Measurements from ENCODE around the gene EPHX1. TPM values are rescaled to one million over a fixed set of nuclear protein-coding genes. Genes with fewer than 3 reads are reported as not detected.
A peak's percentile ranks its signal among the peaks of the same experiment; 100 is the strongest.

Gene EPHX1
- total RNA-seq, 1 donor from 2014 or later = 41.5 TPM

GRCh38 chr1:225849925-225850324 is 40.0 kb downstream of the EPHX1 start:
- Mint-ChIP-seq H3K9me3 (ENCODE audit: low read depth) (peaks cover 3% of the 10 kb centered on the region), H3K4me1 (ENCODE audit: low read depth) (peaks cover 5% of the 10 kb centered on the region), H3K27ac (no peak overlapping the region), H3K4me3 (ENCODE audit: low read depth) (no peak overlapping the region), H3K27me3 (no peaks in the 10 kb centered on the region), H3K36me3 (ENCODE audit: insufficient read depth) (peaks cover 55% of the 10 kb centered on the region)
- TF ChIP-seq CTCF (IDR thresholded peaks at IDR 0.05; ENCODE audit: unreplicated experiment) = no peak
- DNase-seq (ENCODE audit: low spot score, unreplicated experiment) = no peak

- no peaks in the 10 kb centered on the region for H3K27me3 Mint-ChIP-seq
- TF ChIP-seq CTCF (IDR thresholded peaks at IDR 0.05; ENCODE audit: unreplicated experiment) = no peak
- H3K36me3 Mint-ChIP-seq (ENCODE audit: insufficient read depth) = peaks cover 54% of the 10 kb centered on the region
- no peak overlapping the region for H3K4me3 Mint-ChIP-seq (ENCODE audit: low read depth)
- H3K9me3 Mint-ChIP-seq (ENCODE audit: low read depth) = peaks cover 3% of the 10 kb centered on the region
- peaks cover 3% of the 10 kb centered on the region for H3K4me1 Mint-ChIP-seq (ENCODE audit: low read depth)
- no peak overlapping the region for H3K27ac Mint-ChIP-seq
- no peak for DNase-seq (ENCODE audit: low spot score, unreplicated experiment)
Observed at GRCh38 chr1:225850370-225850769, 40.4 kb downstream of the EPHX1 start.

- Mint-ChIP-seq H3K9me3 (ENCODE audit: low read depth) (peaks cover 3% of the 10 kb centered on the region), H3K36me3 (ENCODE audit: insufficient read depth) (peaks cover 57% of the 10 kb centered on the region), H3K4me3 (ENCODE audit: low read depth) (no peak overlapping the region), H3K27me3 (no peaks in the 10 kb centered on the region), H3K27ac (peak overlapping the region; percentile 33), H3K4me1 (ENCODE audit: low read depth) (peaks cover 6% of the 10 kb centered on the region)
- TF ChIP-seq CTCF (IDR thresholded peaks at IDR 0.05; ENCODE audit: unreplicated experiment) = no peak
- DNase-seq (ENCODE audit: low spot score, unreplicated experiment) = no peak
Observed at GRCh38 chr1:225851805-225852204, 41.9 kb downstream of the EPHX1 start.

- no peak for DNase-seq (ENCODE audit: low spot score, unreplicated experiment)
- Mint-ChIP-seq H3K9me3 (ENCODE audit: low read depth) (peaks cover 3% of the 10 kb centered on the region), H3K27ac (no peak overlapping the region), H3K4me1 (ENCODE audit: low read depth) (peaks cover 13% of the 10 kb centered on the region), H3K4me3 (ENCODE audit: low read depth) (no peak overlapping the region), H3K36me3 (ENCODE audit: insufficient read depth) (peaks cover 55% of the 10 kb centered on the region), H3K27me3 (no peaks in the 10 kb centered on the region)
- TF ChIP-seq CTCF (IDR thresholded peaks at IDR 0.05; ENCODE audit: unreplicated experiment) = no peak
Observed at GRCh38 chr1:225852413-225853124, 42.6 kb downstream of the EPHX1 start.

GRCh38 chr1:225853441-225853840 is 43.5 kb downstream of the EPHX1 start:
- peaks cover 19% of the 10 kb centered on the region for H3K4me1 Mint-ChIP-seq (ENCODE audit: low read depth)
- DNase-seq (ENCODE audit: low spot score, unreplicated experiment) = no peak
- H3K27ac Mint-ChIP-seq = no peak overlapping the region
- H3K27me3 Mint-ChIP-seq = no peaks in the 10 kb centered on the region
- H3K36me3 Mint-ChIP-seq (ENCODE audit: insufficient read depth) = peaks cover 57% of the 10 kb centered on the region
- H3K4me3 Mint-ChIP-seq (ENCODE audit: low read depth) = no peak overlapping the region
- TF ChIP-seq CTCF (IDR thresholded peaks at IDR 0.05; ENCODE audit: unreplicated experiment) = no peak
- H3K9me3 Mint-ChIP-seq (ENCODE audit: low read depth) = peaks cover 3% of the 10 kb centered on the region

All from progenitor cell of endocrine pancreas (in vitro differentiated cells).